ENCODE data around the gene ZMYM4. TPM values are rescaled to one million over a fixed set of nuclear protein-coding genes. Genes with fewer than 3 reads are reported as not detected.

Gene ZMYM4
- total and polyA plus RNA-seq, 10 of the 15 experiments (the other 5 are each of a cell fraction or from before 2014, with no cell fraction given) = 8.0 to 37.0 (median 28.1) TPM

GRCh38 chr1:35466120-35466519 is 197.6 kb downstream of the ZMYM4 start (continued):
- TF ChIP-seq ZBTB40 (IDR thresholded peaks at IDR 0.05; ENCODE audit: borderline replicate concordance) (no peak), RUNX3 (IDR thresholded peaks at IDR 0.05; ENCODE audit: low read length) (no peak), NRF1 (conservative IDR thresholded peaks at IDR 0.05; ENCODE audit: low read depth, low read length) (no peak), SRF (IDR thresholded peaks at IDR 0.05; ENCODE audit: low read depth in 2 of 2, low read length in 2 of 2) (no peak), MEF2B (IDR thresholded peaks at IDR 0.05; ENCODE audit: partially characterized antibody, poor library complexity, severe bottlenecking) (no peak)

GRCh38 chr1:35470977-35471613 is 202.6 kb downstream of the ZMYM4 start:
- in situ Hi-C loops (cut with MboI) = no loop called here
- Histone ChIP-seq H3K27ac (ENCODE audit: control insufficient read depth, insufficient read depth) (no peak overlapping the region), H3K4me1 (ENCODE audit: control insufficient read depth, insufficient read depth, low read length) (no peaks in the 10 kb centered on the region), H3K9me3 (replicated peaks; ENCODE audit: control insufficient read depth, insufficient read depth, low read length) (peaks cover 2% of the 10 kb centered on the region; the same call in 1 of the 3 replicates), H3K36me3 (ENCODE audit: control insufficient read depth in 2 of 2, insufficient read depth in 2 of 2, low read length in 1 of 2) (peaks cover 2 to 19% of the 10 kb centered on the region in 2 experiments), H2AFZ (ENCODE audit: control insufficient read depth, low read depth, low read length) (no peak overlapping the region), H3K27me3 (replicated peaks in 1 of 2; ENCODE audit: control insufficient read depth in 2 of 2, insufficient read depth in 2 of 2, low read length in 1 of 2) (no peaks in the 10 kb centered on the region), H4K20me1 (ENCODE audit: control insufficient read depth, insufficient read depth) (no peaks in the 10 kb centered on the region), H3K4me3 (no peak overlapping the region), H3K79me2 (ENCODE audit: control insufficient read depth, insufficient read depth, low read length) (no peaks in the 10 kb centered on the region), H3K9ac (ENCODE audit: control insufficient read depth, insufficient read depth, low read length) (no peak overlapping the region), H3K4me2 (ENCODE audit: control insufficient read depth, insufficient read depth) (no peak overlapping the region)
- SMC1A ChIA-PET (ENCODE audit: uncharacterized antibody, unreplicated experiment) = interaction anchor here (1.0 to 1.2 kb wide), 2 partner anchors 63 to 74 kb away, joined by 3 to 4 read pairs; no protein-coding TSS in a partner anchor
- intact Hi-C loops (cut with micrococcal nuclease; ENCODE audit: unreplicated experiment) = no loop called here
- ATAC-seq (no peak), DNase-seq (ENCODE audit: low read depth, low spot score) (no peak), FAIRE-seq (no peak)
- POLR2A ChIA-PET = interaction anchor here (0.6 kb wide), 1 partner anchor 64 kb away, joined by 4 read pairs; no protein-coding TSS in a partner anchor
- RAD21 ChIA-PET (ENCODE audit: unreplicated experiment) = no interaction called here
- BruUV-seq (replicated peaks) = no TSS peak
- CTCF ChIA-PET = interaction anchor here (0.6 to 1.7 kb wide), 4 partner anchors 12 to 33 kb away, joined by 3 to 9 read pairs (median 4); no protein-coding TSS in a partner anchor
- WGBS (ENCODE audit: insufficient coverage, insufficient replicate concordance, low lambda C conversion rate, missing lambda C conversion rate) = 93% methylated on average over 4 of the region's 4 CpGs
- TF ChIP-seq CBX5 (IDR thresholded peaks at IDR 0.05; ENCODE audit: low read depth) (no peak), BMI1 (IDR thresholded peaks at IDR 0.05; ENCODE audit: borderline replicate concordance) (no peak), CHD1 (IDR thresholded peaks at IDR 0.05; ENCODE audit: low read depth, low read length) (no peak), REST (IDR thresholded peaks at IDR 0.05; ENCODE audit: low read depth, low read length) (no peak), RELB (IDR thresholded peaks at IDR 0.05; ENCODE audit: low read depth) (no peak), HDAC6 (IDR thresholded peaks at IDR 0.05; ENCODE audit: unreplicated experiment) (no peak), CBFB (IDR thresholded peaks at IDR 0.05; ENCODE audit: low read depth) (no peak), GATAD2B (conservative IDR thresholded peaks at IDR 0.05; ENCODE audit: low read depth) (no peak)

All from GM12878 (cell line).